Activated T-cell treated with anti-CD3 and anti-CD28 coated beads, Interleukin-2, amount 50 U/mL, for 48 hours (primary cell): ENCODE results near the gene POLR1H.
A peak's percentile ranks its signal among the peaks of the same experiment; 100 is the strongest.
"Not testable (repeated sequence)": the region's sequence is repeated elsewhere in the genome, so short reads cannot be mapped to it uniquely, and the experiment has no call there.

Source experiments
- DNase-seq, 2 experiments: peaks; one replicate each; pipeline ENCODE4 v3.0.0-alpha.2; 2020

The POLR1H gene

GRCh38 chr6:30061092-30061857 is at the start of gene POLR1H:
TSS of gene POLR1H (plus strand) at chr6:30061265. CDS start at chr6:30061525, 260 bp downstream.
- peak; percentile 87 to 88 for DNase-seq

GRCh38 chr6:30013291-30013922 is 47.7 kb upstream of the POLR1H start:
- DNase-seq = peak; percentile 37 to 38

- no peak for DNase-seq
These were observed 41.2 kb upstream of the POLR1H start for GRCh38 chr6:30019819-30020218.

- no peak for DNase-seq
These were observed 40.4 kb upstream of the POLR1H start for GRCh38 chr6:30020626-30021025.

GRCh38 chr6:30022189-30022588 is 38.9 kb upstream of the POLR1H start:
- DNase-seq = no peak

GRCh38 chr6:30022712-30023111 is 38.4 kb upstream of the POLR1H start:
- not testable (repeated sequence) for DNase-seq

- DNase-seq = no peak
These were observed 35.9 kb upstream of the POLR1H start for GRCh38 chr6:30025186-30025585.

GRCh38 chr6:30029588-30029987 is 31.5 kb upstream of the POLR1H start:
- DNase-seq = no peak

GRCh38 chr6:30031381-30031780 is 29.7 kb upstream of the POLR1H start:
- no peak for DNase-seq

- DNase-seq = not testable (repeated sequence)
These were observed 27.6 kb upstream of the POLR1H start for GRCh38 chr6:30033440-30033839.

- DNase-seq = no peak
These were observed 25.3 kb upstream of the POLR1H start for GRCh38 chr6:30035784-30036183.

- DNase-seq = no peak
These were observed 23.8 kb upstream of the POLR1H start for GRCh38 chr6:30037182-30037788.

- DNase-seq = no peak
These were observed 19.8 kb upstream of the POLR1H start for GRCh38 chr6:30041221-30041620.

GRCh38 chr6:30041821-30042220 is 19.2 kb upstream of the POLR1H start:
- DNase-seq = no peak

- no peak for DNase-seq
These were observed 18.6 kb upstream of the POLR1H start for GRCh38 chr6:30042476-30042875.

- DNase-seq = no peak
These were observed 18.2 kb upstream of the POLR1H start for GRCh38 chr6:30042914-30043313.

- DNase-seq = no peak
These were observed 17.3 kb upstream of the POLR1H start for GRCh38 chr6:30043744-30044143.

- DNase-seq = no peak
These were observed 16.4 kb upstream of the POLR1H start for GRCh38 chr6:30044630-30045029.

- DNase-seq = no peak
These were observed 13.8 kb upstream of the POLR1H start for GRCh38 chr6:30047220-30047619.

GRCh38 chr6:30053682-30054081 is 7.4 kb upstream of the POLR1H start:
- no peak for DNase-seq

- no peak for DNase-seq
These were observed 5.6 kb upstream of the POLR1H start for GRCh38 chr6:30055513-30055912.

GRCh38 chr6:30060606-30061091 is 416 bp upstream of the POLR1H start:
- DNase-seq = peak in 1 of 2 experiments; percentile 57

- DNase-seq = no peak
These were observed 893 bp downstream of the POLR1H start for GRCh38 chr6:30061858-30062458.
